Cardiac septum (tissue), 1 donor: ENCODE results near the gene RUSF1. TPM values are rescaled to one million over a fixed set of nuclear protein-coding genes. Genes with fewer than 3 reads are reported as not detected.
A peak's percentile ranks its signal among the peaks of the same experiment; 100 is the strongest.
"Not testable (repeated sequence)": the region's sequence is repeated elsewhere in the genome, so short reads cannot be mapped to it uniquely, and the experiment has no call there.

Experiments used
- DNase-seq: peaks from one replicate; pipeline ENCODE4 v3.0.0-alpha.2; 2020; ENCODE audit warnings: low spot score
- intact Hi-C: fragments of 100-400 bp; cut with DNase I; formaldehyde crosslinking; loops from one replicate; pipeline ENCODE4 v1.14.0; 2022
- long read RNA-seq: library from polyadenylated mRNA; unstranded; transcript quantifications from one replicate; pipeline ENCODE4 v2.0.0, GENCODE V29; 2021
- total RNA-seq: library from RNA; stranded (reverse); fragmentation: NEBNext Ultra II Directional; extraction: Animal tissue kit (Norgen Biotek cat#: 25700); gene quantifications from one replicate; pipeline ENCODE4 v1.2.1, GENCODE V29; 2021
- donor health status: DM: no; HTN: no; CAD: no.

RUSF1 gene
- total RNA-seq, result 32.6 TPM
- long read RNA-seq, transcript C16orf58-201 (13 exons, 2,793 nt), result major isoform, 20 of 61 reads
- long read RNA-seq, partial matches to known transcripts, result 4 of 61 reads
- long read RNA-seq, other reads (novel, unspliced or antisense), result 33 of 61 reads

DNA sequence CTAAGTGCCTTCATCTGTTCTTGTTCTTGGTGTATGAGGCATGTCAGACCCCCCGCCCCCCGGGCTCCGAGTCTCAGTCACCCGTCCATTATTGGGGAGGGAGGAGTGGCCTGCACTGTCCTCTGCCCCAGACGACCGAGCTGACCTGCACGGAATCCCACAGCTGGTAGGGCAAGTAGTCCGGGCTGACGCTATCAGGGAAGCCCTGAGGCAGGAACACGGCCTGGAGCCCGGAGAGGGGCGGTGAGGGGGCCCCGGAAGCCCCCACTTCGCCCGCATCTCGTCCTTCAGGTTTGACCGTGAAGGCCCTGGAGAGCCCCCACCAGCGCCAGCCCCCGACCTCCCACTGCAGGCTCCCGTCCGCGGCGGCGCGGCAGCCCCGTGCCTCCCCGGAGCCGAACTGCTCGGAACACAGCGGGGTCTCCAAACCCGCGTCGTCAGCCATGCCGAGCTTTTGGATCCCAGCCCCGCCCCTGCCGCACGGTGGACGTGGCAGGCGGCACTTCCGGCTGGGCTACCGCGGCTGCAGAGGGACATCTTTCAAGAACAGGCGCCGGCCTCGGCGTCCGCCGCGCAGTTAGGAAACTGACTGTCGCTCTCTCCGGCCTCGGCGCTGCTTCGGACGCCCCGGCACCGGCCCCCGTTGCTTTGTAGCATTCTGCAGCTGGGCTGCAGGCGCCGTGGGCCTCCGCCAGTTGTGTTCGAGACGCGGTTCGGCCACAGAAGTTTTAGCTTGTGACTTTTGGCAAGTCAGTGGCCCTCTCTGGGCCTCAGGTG lies at the start of gene RUSF1:
RUSF1 (minus strand) TSS at position 463 of the 777 bp plus-strand sequence; CDS start at position 445, 18 bp downstream.
- intact Hi-C loops, result loop anchor here (2.0 to 10.0 kb wide), 3 partner anchors 33 to 197 kb away; partner anchors contain the start of gene ARMC5
- DNase-seq, result peak; percentile 98

DNA sequence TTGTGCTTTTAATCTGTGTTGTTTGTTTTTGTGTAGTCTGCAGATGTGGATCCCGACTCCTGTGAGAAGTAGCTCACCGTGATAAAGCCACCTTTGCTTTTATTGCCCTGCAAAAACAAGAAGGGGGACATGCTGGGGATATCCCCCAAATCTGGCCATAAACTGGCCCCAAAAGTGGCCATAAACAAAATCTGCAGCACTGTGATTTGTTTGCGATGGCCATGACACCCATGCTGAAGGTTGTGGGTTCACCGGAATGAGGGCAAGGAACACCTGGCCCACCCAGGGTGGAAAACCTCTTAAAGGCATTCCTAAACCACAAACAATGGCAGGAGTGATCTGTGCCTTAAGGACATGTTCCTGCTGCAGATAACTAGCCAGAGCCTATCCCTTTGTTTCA lies 34.6 kb upstream of the RUSF1 start:
- no peak for DNase-seq
- intact Hi-C loops, result no loop called here

DNA sequence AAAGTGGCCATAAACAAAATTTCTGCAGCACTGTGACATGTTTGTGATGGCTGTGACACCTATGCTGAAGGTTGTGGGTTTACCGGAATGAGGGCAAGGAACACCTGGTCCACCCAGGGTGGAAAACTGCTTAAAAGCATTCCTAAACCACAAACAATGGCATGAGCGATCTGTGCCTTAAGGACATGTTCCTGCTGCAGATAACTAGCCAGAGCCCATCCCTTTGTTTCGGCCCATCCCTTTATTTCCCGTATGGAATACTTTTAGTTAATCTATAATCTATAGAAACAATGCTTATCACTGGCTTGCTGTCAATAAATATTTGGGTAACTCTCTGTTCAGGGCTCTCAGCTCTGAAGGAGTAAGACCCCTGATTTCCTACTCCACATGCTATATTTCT lies 31.6 kb upstream of the RUSF1 start:
- DNase-seq, intact Hi-C loops: not testable (repeated sequence)

DNA sequence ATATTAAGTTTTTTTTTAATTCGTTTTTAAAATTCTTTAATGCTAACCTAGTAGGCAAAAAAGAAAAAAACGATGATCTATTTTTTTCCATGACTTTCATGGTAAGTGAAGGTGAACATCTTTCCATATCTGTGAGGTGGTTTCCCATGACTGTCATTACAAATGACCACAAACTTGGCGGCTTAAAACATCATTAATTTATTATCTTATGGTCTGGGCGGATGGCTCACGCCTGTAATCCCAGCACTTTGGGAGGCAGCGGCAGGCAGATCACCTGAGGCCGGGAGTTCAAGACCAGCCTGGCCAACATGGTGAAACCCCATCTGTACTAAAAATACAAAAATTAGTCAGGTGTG lies 30.0 kb upstream of the RUSF1 start:
- DNase-seq, intact Hi-C loops: not testable (repeated sequence)

DNA sequence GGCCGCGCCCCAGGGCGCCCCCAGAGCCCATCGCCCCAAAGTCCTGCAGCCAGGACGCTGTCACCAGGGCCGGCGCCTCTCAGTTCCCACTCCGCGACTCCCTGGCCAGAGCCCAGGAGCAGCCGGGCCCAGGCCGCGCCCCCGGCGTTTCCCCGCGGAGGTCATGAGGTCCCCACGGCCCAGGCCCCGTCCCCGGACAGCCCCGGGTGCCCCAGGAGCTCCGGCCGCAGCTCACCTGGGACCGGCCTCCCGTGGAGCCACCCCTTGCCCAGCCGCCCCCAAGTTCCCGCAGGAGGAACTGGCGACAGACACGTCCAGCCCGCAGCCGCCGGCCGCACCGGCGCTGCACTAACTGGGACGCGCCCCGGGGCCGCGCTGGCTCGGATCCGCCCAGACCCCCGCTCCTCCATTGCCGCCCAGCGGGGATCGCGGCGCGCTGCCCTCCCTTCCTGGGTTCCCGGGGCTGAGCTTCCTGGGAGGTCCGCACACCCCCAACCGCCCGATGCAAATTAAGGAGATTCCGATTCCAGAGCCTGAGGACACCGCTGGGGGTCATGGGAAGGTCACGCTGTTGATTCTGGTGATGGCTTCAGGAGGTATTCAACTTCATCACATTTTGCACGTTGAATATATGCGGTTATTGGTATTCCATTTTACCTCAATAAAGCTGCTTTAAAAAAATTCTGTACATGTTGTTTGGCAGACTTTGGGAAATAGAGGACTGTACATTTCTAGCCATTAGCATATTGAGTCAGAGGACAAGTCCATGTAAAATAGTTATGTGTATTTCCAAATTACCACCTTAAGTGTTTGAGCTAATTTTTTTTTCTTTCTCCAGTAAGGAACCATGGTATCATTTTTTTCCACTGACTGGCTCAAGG lies 29.4 kb upstream of the RUSF1 start:
- no peak for DNase-seq
- intact Hi-C loops, result no loop called here

DNA sequence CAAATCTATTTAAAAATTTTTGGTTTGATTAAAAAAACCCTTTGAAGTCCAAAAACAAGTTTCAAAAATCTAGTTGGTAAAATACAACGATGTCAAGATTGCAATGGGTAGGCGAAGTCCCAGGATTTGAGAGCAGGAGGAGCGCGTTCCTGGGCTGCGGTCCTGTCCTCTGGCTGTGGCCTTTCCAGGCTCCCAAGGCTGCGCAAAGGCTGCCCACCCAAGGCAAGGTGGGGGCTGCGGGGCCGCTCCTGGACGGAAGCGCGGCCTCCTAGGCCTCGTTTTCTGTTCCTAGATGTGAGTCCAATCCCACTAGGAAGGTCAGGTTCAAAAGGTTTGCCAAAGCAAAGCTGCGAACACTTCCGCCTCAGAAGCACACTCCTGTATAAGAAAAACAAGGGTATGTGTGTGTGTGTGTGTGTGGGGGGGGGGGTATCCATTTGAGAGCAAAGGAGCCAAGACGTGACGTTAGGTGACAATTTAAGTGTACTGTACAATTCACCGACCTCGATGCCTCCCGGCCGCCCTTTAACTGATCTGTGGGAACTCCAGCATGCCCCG lies 28.7 kb upstream of the RUSF1 start:
- intact Hi-C loops, result no loop called here
- DNase-seq, result no peak

DNA sequence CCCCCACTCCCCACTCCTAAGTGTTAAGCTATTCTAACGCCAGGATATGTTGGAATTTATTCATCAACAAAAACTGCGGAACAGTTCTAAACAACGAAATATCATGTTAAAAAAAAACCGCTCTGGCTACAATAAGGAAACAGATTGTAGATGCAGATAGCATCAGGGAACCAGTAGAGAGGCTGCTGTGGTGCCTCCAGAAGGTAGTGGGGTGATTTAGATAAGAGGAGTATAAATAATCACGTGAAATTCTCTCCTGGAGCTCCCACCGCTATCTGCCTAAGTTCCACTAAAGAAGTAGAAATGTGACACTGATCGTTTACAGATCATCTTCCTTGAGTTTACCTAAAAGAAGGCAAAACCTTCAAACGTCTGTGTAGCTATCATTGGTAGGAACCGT lies 27.5 kb upstream of the RUSF1 start:
- intact Hi-C loops, result no loop called here
- no peak for DNase-seq

DNA sequence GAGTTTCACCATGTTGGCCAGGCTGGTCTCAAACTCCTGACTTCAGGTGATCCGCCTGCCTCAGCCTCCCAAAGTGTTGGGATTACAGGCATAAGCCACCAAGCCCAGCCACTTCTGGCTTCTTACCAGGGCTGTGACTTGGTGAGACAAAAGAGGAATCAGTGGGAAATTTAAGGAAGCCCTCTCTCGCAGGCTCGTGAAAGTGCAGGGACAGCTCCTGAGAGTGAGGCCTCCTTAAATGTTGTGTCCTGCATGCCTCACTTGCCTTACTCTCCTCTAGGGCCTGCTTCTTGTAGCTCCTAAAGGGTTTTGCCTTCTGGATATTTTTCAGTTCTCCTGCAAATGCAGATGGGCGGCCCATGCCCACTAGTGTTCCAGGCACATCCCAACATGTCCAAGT lies 24.7 kb upstream of the RUSF1 start:
- intact Hi-C loops, result no loop called here
- DNase-seq, result no peak

DNA sequence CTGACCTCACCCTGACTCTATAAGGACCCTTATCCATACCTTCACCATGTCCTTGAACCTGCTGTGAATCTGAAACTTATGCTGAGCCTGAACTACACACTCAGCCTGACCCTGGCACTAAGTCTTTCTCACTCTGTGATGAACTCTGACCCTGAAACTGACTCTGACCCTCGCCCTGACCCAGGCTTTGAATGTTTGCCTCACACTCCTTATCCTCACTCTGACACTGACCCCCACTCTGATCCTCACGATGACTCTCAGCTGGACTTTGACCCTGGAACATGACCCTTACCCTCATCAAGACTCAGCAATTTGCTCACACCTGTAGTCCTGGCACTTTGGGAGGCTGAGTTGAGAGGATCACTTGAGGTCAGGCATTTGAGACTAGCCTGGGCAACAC lies 23.9 kb upstream of the RUSF1 start:
- intact Hi-C loops, result no loop called here
- DNase-seq, result no peak

DNA sequence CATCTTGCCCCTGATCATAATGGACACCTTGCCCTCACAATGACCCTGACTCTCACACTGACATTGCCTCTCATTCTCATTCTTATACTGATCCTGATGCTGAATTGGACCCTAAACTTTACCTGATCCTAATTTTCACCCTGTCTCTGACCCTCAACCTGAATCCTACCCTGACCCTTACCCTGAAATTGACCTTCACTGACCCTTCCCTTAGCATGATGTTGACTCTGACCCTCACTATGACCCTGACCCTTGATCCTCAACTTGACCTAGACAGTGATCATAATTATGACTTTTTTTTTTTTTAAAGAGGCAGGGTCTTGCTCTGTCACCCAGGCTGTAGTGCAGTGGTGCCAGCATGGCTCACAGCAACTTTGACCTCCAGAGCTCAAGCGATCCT lies 22.9 kb upstream of the RUSF1 start:
- no peak for DNase-seq
- intact Hi-C loops, result no loop called here

DNA sequence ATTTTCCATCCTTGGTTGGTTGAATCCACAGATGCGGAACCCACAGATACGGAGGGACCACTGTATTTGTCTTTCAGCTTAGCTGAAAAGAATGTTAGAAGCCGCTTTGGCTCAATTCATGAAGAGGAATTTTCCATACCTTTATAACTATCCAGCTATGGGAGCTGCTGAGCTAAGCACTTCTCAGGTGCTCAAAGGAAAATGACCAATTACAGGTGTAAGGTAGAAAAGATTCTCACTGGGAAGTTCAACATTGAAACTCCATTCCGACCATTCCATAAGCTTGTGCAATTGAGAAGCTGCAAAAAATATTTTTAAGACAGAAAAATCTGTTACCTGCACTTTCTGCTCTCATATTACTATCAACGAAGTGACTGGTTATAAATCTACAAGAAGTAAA lies 22.2 kb upstream of the RUSF1 start:
- DNase-seq, result no peak
- intact Hi-C loops, result no loop called here

DNA sequence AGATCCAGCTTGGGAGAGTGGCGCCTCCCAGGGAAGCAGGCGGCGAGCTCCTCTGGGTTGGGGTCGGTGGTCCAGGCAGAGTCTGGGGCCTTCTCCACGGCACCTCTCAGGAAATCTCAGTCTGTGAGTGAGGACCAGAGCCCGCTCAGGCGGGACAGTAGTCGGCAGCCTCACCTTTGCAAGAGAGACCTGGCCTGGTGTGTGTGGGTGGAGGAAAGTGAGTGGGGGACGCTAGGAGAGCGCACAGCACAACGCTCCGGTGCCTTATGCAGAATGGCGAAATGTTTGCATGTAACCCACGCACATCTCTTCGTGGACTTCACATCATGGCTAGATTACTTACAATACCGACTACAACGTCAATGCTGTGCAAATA lies 21.7 kb upstream of the RUSF1 start:
- DNase-seq, result no peak
- intact Hi-C loops, result no loop called here

DNA sequence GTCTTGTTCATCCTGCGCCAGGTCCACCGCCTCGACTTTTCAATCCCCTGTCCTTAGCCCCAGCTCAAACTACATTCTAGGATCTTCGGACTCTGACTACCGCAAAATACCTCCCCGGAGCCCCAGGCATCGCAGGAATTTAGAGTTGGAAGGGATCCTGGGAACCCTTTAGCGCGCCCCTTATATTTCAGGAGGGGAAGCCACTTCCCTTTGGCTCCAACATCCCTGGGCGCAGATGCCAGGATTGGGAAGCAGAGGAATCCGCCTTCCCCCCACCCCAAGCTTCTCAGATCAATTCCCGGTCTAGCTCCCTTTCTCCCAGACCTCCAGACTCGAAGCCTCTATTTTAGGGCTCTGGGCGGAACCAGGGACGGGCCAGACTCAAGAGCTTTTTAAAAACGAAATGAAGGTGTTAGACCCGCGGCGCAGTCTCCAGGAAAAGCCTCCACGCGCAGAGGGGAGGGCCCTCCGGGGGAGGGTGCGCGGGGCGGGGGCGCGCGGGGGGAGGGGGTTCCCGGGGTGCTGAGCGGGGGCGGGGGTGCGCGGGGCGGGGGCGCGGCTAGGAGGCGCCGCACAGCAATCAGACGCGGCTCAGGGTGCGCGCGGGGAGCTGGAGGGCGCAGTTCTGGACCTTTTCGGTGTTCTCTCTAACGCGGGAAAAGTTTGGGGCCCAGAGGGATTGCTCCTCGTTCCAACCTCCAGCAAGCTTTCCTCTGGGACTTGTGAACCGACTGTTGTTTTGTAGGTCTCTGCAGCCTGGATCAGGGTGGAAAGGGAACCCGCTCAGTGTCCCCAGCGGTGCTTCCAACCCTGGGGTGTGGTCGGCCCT lies 21.1 kb upstream of the RUSF1 start:
- no peak for DNase-seq
- intact Hi-C loops, result no loop called here

DNA sequence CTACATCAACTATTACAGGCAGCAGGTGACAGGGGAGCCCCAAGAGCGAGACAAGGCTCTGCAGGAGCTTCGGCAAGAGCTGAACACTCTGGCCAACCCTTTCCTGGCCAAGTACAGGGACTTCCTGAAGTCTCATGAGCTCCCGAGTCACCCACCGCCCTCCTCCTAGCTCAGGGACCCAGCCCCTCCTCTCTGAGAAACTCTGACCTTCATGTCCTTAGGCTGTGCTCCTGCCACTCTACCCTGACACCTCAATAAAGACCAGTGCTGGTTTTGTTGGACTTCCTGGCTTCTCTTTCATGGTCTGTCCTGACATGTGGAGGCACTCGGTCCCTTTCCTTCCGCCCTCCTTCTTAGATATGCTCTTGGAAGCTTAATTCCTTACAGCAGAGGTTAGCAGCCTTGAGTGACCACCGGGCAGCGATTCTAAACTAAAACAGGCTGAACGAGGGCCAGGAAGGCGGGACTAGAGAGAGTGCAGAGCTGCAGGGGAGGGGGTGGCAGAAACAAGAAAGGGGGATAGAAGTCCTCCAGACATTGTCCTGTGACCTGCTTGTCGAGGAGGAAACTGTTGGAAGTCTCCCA lies 20.4 kb upstream of the RUSF1 start:
- intact Hi-C loops, result no loop called here
- no peak for DNase-seq

DNA sequence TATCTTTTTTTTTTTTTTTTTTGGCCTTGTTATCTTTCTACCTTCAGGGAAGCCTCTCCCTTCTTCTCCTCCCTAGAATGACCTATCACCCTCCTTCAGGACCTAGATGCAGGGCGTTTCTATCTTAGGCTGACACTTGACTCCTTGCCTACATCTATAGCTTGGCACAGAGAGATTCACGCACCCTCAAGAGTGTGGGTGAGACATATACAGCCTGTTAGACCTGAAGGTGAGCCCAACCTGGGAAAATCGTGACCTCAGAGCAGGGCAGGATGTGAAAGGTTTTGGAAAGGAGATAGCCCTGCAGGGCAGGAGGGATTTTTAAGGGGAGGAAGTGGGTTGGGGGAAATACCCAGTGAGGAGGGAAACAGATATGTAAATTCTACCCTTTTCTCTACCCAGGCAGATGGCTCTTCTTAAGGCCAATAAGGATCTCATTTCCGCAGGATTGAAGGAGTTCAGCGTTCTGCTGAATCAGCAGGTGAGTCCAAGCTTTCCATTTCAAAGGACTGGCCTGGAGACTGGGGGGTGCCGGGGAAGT lies 19.6 kb upstream of the RUSF1 start, which contains the start of gene AHSP:
AHSP (plus strand) TSS at position 167 of the 541 bp plus-strand sequence; CDS start at position 407, 240 bp downstream.
- intact Hi-C loops, result no loop called here
- no peak for DNase-seq

DNA sequence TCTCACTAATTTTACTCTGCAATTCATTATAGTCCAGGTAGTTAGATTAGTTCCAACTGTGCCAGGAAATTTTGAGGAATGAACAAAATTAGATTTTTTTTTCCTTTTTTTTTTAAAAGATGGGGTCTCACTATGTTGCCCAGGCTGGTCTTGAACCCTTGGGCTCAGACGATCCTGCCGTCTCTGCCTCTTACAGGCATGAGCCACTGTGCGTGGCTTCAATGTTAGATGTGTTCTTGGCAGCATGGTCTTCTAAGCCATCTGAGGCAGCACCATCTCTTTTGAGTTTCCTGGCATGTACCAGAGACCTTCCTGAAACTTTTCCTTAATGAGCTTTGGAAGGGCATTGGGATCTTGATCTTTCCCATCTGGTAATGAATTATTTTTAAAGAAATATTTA lies 16.9 kb upstream of the RUSF1 start:
- intact Hi-C loops, result no loop called here

DNA sequence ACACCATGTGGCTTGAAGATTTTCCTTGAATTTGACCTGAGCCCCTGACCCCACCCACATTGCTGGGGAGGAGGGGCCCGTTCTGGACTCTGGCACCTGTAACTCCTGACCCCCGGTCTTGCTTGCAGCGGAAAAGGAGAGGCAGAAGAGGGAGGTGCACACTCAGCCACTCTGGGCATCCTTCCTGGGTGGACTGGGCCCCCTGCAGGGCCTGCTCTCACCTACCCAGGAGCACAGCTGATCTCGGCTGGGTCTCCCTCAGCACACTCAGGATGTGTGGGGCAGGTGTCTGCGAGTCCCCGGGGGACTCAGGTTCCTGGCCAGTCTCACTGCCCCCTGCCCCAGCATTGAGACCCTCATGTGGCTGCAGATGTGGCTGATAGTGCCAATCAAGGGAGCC lies 15.6 kb upstream of the RUSF1 start:
- intact Hi-C loops, result not testable (repeated sequence)

More for the DNA sequence above, 16.9 kb upstream of the RUSF1 start:
- no peak for DNase-seq

DNA sequence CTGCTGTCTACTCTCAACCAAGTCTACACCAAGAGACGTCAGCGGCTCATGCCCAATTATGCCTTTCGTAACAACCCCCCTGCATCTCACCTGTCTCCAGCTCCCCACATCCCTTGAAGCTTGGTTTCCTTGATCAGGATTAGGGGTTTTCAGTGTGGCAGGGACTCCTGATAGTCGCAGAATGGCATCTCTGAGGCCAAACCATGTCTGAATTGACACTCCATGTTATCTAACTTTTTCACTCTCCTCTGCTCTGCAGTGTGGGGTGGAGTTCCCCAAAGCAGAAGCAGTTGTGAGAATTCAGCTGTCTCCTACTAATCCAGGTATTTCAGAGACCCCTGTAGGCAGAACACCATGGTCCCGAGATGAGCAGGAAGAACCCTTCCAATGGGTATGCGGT lies 13.9 kb upstream of the RUSF1 start:
- intact Hi-C loops, result no loop called here
- no peak for DNase-seq

More for the DNA sequence above, 15.6 kb upstream of the RUSF1 start:
- not testable (repeated sequence) for DNase-seq

DNA sequence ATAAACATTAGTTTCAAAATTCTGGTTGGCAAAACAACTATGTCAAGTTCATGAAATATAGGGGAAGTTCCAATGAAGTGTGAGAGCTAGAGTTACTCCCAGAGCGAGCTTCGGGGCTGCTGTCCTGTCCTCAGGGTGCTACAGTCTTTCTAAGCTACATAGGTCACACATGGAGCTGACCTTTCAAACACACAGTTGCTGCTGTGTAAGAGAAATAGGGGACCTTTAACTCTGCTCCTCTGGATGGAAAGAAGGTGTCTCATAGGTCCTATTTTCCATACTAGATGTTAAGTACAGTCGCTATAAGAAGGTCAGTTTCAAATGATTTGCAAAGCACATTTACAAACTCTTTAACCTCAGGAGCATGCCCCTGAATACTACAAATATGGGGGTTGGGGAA lies 13.2 kb upstream of the RUSF1 start:
- intact Hi-C loops, result no loop called here
- no peak for DNase-seq
